Left lung (tissue), 10 donors: ENCODE measurements around the gene XPO4. TPM values are rescaled to one million over a fixed set of nuclear protein-coding genes. Genes with fewer than 3 reads are reported as not detected.

Experiments
- ATAC-seq: fragments of 200-7000 bp; cut with Tn5 transposase; one replicate; pipeline ENCODE4 v1.9.1; 2020; ENCODE audit warnings: moderate library complexity
- DNase-seq, 4 donors: peaks; one replicate each; pipeline ENCODE4 v3.0.0-alpha.2; 2013 to 2020
- H3K27ac ChIP-seq, 2 donors: fragments of 200-600 bp; sonication (generic) in 1 of 2; one replicate each; pipeline versions ENCODE4 v1.5.0 to v1.8.0; 2020 to 2021
- H3K27me3 ChIP-seq, 2 donors: fragments of 200-600 bp; sonication (generic) in 1 of 2; one replicate each; pipeline versions ENCODE4 v1.5.0 to v1.8.0; 2020 to 2021
- H3K36me3 ChIP-seq, 2 donors: fragments of 200-600 bp; sonication (generic) in 1 of 2; one replicate each; pipeline versions ENCODE4 v1.5.0 to v1.8.0; 2020 to 2021
- H3K4me1 ChIP-seq, 2 donors: fragments of 200-600 bp; one replicate each; pipeline ENCODE4 v1.8.0; 2021
- H3K4me3 ChIP-seq, 2 donors: fragments of 200-600 bp; sonication (generic) in 1 of 2; one replicate each; pipeline versions ENCODE4 v1.5.0 to v1.8.0; 2020 to 2021; ENCODE audit warnings: mild to moderate bottlenecking in 1 of 2
- H3K9me3 ChIP-seq, 2 donors: fragments of 200-600 bp; sonication (generic) in 1 of 2; one replicate each; pipeline versions ENCODE4 v1.5.0 to v1.8.0; 2020 to 2021
- intact Hi-C, 2 donors: fragments of 100-400 bp; cut with DNase I; formaldehyde crosslinking; loops; one replicate each; pipeline versions ENCODE4 v1.11.2 to v1.14.2; 2022
- polyA plus RNA-seq, 6 donors: library from polyadenylated mRNA; unstranded; fragments of 120-200 nt; gene quantifications; one replicate each; pipeline ENCODE4 v1.2.1, GENCODE V29; 2013; ENCODE audit not compliant: insufficient read length in 6 of 6
- total RNA-seq, 2 donors: library from RNA; stranded (reverse); fragmentation: NEBNext Ultra II Directional; extraction: Animal tissue kit (Norgen Biotek cat#: 25700); gene quantifications; one replicate each; pipeline ENCODE4 v1.2.1, GENCODE V29; 2021
- TF ChIP-seq, protein P1 (sequence below), 2 donors: fragments of 200-600 bp; sonication (generic) in 1 of 2; IDR thresholded peaks; one replicate each; pipeline versions ENCODE4 v1.5.0 to v1.8.0; 2021; ENCODE audit warnings: antibody characterized with exemption in 2 of 2
- donor health status: DM: no; HTN: yes; CAD: no.
- donor health status: DM: no; HTN: no; CAD: no.

XPO4 gene
- total and polyA plus RNA-seq, 8 donors = 18.3 to 24.8 (median 19.4) TPM

- intact Hi-C loops = no loop called here
- no peaks in the 10 kb centered on the region for H3K27me3 ChIP-seq
- TF ChIP-seq, protein P1, sequence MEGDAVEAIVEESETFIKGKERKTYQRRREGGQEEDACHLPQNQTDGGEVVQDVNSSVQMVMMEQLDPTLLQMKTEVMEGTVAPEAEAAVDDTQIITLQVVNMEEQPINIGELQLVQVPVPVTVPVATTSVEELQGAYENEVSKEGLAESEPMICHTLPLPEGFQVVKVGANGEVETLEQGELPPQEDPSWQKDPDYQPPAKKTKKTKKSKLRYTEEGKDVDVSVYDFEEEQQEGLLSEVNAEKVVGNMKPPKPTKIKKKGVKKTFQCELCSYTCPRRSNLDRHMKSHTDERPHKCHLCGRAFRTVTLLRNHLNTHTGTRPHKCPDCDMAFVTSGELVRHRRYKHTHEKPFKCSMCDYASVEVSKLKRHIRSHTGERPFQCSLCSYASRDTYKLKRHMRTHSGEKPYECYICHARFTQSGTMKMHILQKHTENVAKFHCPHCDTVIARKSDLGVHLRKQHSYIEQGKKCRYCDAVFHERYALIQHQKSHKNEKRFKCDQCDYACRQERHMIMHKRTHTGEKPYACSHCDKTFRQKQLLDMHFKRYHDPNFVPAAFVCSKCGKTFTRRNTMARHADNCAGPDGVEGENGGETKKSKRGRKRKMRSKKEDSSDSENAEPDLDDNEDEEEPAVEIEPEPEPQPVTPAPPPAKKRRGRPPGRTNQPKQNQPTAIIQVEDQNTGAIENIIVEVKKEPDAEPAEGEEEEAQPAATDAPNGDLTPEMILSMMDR (IDR thresholded peaks at IDR 0.05) = no peak
- peaks cover 0 to 21% of the 10 kb centered on the region in 2 donors for H3K36me3 ChIP-seq
- DNase-seq = no peak
- no peak overlapping the region for H3K27ac ChIP-seq
- H3K4me3 ChIP-seq = no peak overlapping the region
- no peaks in the 10 kb centered on the region for H3K4me1 ChIP-seq
- no peak for ATAC-seq
- no peaks in the 10 kb centered on the region for H3K9me3 ChIP-seq
Observed at GRCh38 chr13:20856650-20857049, 45.9 kb downstream of the XPO4 start.

DNA sequence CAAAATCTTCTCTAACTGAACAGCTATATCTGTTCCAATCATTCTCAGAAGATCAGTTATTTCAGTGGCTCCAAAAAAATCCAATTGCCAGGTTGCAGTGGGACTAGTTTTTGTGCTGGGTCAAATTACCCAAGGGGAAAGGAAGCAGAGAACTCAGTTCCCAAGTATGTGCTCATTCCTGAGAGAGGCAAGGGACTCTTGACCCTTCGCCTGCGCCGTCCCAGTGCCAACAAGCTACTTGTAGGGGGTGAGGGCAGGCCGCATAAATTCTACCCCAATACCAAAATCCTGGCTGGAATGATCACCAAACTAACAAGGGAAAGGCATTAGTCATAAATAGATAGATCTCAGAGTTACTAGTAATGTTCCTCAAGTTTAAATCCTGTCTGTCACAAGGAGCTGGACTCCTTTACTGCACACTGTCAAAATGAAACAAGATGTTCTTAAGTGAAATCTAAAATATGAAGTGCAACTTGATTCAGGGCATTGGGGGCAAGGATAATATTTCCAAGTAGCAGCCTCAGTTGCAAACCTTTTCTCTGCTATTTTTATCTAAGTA is 50.6 kb downstream of the XPO4 start:
- TF ChIP-seq, protein P1 (IDR thresholded peaks at IDR 0.05) = no peak
- DNase-seq (peak in 1 of 4 donors; percentile 35), ATAC-seq (peak; percentile 89)
- Histone ChIP-seq H3K27me3 (no peaks in the 10 kb centered on the region), H3K36me3 (peaks cover 0 to 15% of the 10 kb centered on the region in 2 donors), H3K9me3 (no peaks in the 10 kb centered on the region), H3K4me1 (no peaks in the 10 kb centered on the region), H3K27ac (no peak overlapping the region), H3K4me3 (no peak overlapping the region)
- intact Hi-C loops = no loop called here

DNA sequence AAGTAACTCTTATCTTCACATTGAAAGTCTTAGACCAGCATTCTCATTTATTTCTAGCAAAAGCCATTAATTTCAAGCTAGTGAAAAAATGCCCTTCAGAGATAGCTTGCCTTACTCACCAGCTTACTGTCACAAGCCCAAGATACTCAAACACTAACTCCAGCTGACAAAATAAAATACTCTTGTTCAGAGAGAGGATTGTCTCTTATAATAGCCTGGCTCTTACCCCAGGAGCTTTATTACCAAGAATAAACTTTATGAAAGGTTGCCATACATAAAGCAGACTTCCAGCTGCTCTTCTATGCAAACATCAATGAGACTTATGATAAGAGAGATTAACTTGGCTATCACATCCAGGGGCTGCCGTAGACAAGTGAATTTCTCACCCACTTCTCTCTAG is 53.6 kb downstream of the XPO4 start:
- Histone ChIP-seq H3K36me3 (peaks cover 0 to 4% of the 10 kb centered on the region in 2 donors), H3K4me1 (no peaks in the 10 kb centered on the region), H3K9me3 (no peaks in the 10 kb centered on the region), H3K4me3 (no peak overlapping the region), H3K27me3 (no peaks in the 10 kb centered on the region), H3K27ac (no peak overlapping the region)
- ATAC-seq (no peak), DNase-seq (no peak)
- intact Hi-C loops = no loop called here
- TF ChIP-seq, protein P1 (IDR thresholded peaks at IDR 0.05) = no peak

DNA sequence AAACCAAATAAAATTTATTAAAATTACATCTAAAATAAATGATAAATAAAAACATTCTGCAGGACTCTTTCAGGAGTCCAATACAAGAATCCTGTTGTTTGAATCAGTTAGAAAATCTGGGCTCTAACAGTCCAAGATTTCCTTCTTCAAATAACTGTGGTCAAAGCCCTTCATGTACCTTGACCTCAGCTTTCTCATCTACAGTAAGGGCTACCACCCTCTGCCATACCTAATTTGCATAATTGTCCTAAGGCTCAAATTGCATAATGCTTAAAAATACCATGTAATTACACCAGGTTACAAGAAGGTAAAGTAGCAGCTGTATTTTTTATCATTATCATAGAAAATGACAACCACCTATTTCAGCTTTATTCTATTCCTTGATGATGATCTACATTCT is 54.3 kb downstream of the XPO4 start:
- intact Hi-C loops = no loop called here
- DNase-seq (no peak), ATAC-seq (no peak)
- Histone ChIP-seq H3K4me1 (peaks cover 0 to 4% of the 10 kb centered on the region in 2 donors), H3K27ac (no peak overlapping the region), H3K4me3 (no peak overlapping the region), H3K9me3 (no peaks in the 10 kb centered on the region), H3K36me3 (no peaks in the 10 kb centered on the region), H3K27me3 (no peaks in the 10 kb centered on the region)
- TF ChIP-seq, protein P1 (IDR thresholded peaks at IDR 0.05) = no peak

- Histone ChIP-seq H3K9me3 (no peaks in the 10 kb centered on the region), H3K27ac (no peak overlapping the region), H3K4me1 (peaks cover 0 to 4% of the 10 kb centered on the region in 2 donors), H3K36me3 (peaks cover 0 to 5% of the 10 kb centered on the region in 2 donors), H3K4me3 (no peak overlapping the region), H3K27me3 (no peaks in the 10 kb centered on the region)
- DNase-seq (no peak), ATAC-seq (peak; percentile 68)
- TF ChIP-seq, protein P1 (IDR thresholded peaks at IDR 0.05) = no peak
- intact Hi-C loops = no loop called here
Observed at GRCh38 chr13:20847296-20847695, 55.2 kb downstream of the XPO4 start.
